Endothelial cell of hepatic sinusoid (primary cell): ENCODE results near the gene SOWAHA.

Experiments used
- in situ Hi-C: cut with HindIII; loops from 2 replicates; pipeline ENCODE4 v1.10.0; 2017; ENCODE audit warnings: low sequenced_read_pairs

Gene SOWAHA

GRCh38 chr5:132806804-132807162 lies 6.3 kb upstream of the SOWAHA start:
- in situ Hi-C loops: loop anchor here (5.0 kb wide), 1 partner anchor 54 kb away; no protein-coding TSS in a partner anchor

GRCh38 chr5:132807163-132807838 lies 5.8 kb upstream of the SOWAHA start:
- in situ Hi-C loops: loop anchor here (5.0 kb wide), 1 partner anchor 55 kb away; no protein-coding TSS in a partner anchor

GRCh38 chr5:132808448-132808847 lies 4.7 kb upstream of the SOWAHA start:
- in situ Hi-C loops: loop anchor here (5.0 kb wide), 1 partner anchor 56 kb away; no protein-coding TSS in a partner anchor

GRCh38 chr5:132808866-132809265 lies 4.2 kb upstream of the SOWAHA start:
- in situ Hi-C loops: loop anchor here (5.0 kb wide), 1 partner anchor 57 kb away; no protein-coding TSS in a partner anchor

- in situ Hi-C loops: no loop called here
Measured at GRCh38 chr5:132810605-132811004, 2.5 kb upstream of the SOWAHA start.

GRCh38 chr5:132812123-132812765 lies 858 bp upstream of the SOWAHA start:
- in situ Hi-C loops: no loop called here

GRCh38 chr5:132813599-132814502 lies 749 bp downstream of the SOWAHA start:
- in situ Hi-C loops: no loop called here

- in situ Hi-C loops: no loop called here
Measured at GRCh38 chr5:132814503-132815294, 1.6 kb downstream of the SOWAHA start.

GRCh38 chr5:132815454-132815853 lies 2.4 kb downstream of the SOWAHA start:
- in situ Hi-C loops: no loop called here

GRCh38 chr5:132816083-132816482 lies 3.0 kb downstream of the SOWAHA start:
- in situ Hi-C loops: no loop called here

GRCh38 chr5:132816554-132816953 lies 3.5 kb downstream of the SOWAHA start:
- in situ Hi-C loops: no loop called here

- in situ Hi-C loops: no loop called here
Measured at GRCh38 chr5:132817011-132817410, 3.9 kb downstream of the SOWAHA start.

GRCh38 chr5:132819468-132819867 lies 6.4 kb downstream of the SOWAHA start:
- in situ Hi-C loops: no loop called here

- in situ Hi-C loops: loop anchor here (5.0 kb wide), 1 partner anchor 47 kb away; the partner anchor contains the start of genes GDF9 and UQCRQ
Measured at GRCh38 chr5:132820162-132820754, 7.2 kb downstream of the SOWAHA start.

GRCh38 chr5:132821350-132821749 lies 8.2 kb downstream of the SOWAHA start:
- in situ Hi-C loops: loop anchor here (5.0 kb wide), 1 partner anchor 46 kb away; the partner anchor contains the start of genes GDF9 and UQCRQ

- in situ Hi-C loops: loop anchor here (5.0 kb wide), 1 partner anchor 46 kb away; the partner anchor contains the start of genes GDF9 and UQCRQ
Measured at GRCh38 chr5:132821791-132822190, 8.7 kb downstream of the SOWAHA start.

- in situ Hi-C loops: loop anchor here (5.0 kb wide), 1 partner anchor 44 kb away; the partner anchor contains the start of genes GDF9 and UQCRQ
Measured at GRCh38 chr5:132822650-132823480, 9.8 kb downstream of the SOWAHA start.

GRCh38 chr5:132823481-132824050 lies 10.5 kb downstream of the SOWAHA start:
- in situ Hi-C loops: loop anchor here (5.0 kb wide), 1 partner anchor 44 kb away; the partner anchor contains the start of genes GDF9 and UQCRQ
